Sigmoid colon (tissue), 3 donors: ENCODE results near the gene IRAG1.

Experiments used
- CTCF ChIP-seq, 4 experiments: fragments of 450-650 bp in 3 of 4; fragments of 200-600 bp in 1 of 4; IDR thresholded peaks; one replicate each; pipeline ENCODE4 v1.5.1; 2016 to 2019; ENCODE audit warnings: antibody characterized with exemption in 4 of 4, mild to moderate bottlenecking in 3 of 4, moderate library complexity in 2 of 4
- POLR2A ChIP-seq, 2 donors: fragments of 450-650 bp; IDR thresholded peaks; one replicate each; pipeline ENCODE4 v1.6.1; 2016; ENCODE audit warnings: antibody characterized with exemption in 2 of 2, mild to moderate bottlenecking in 2 of 2, moderate library complexity in 2 of 2

GRCh38 chr11:10667521-10667885 is 26.1 kb downstream of the IRAG1 start:
- TF ChIP-seq POLR2A (IDR thresholded peaks at IDR 0.05) (no peak), CTCF (IDR thresholded peaks at IDR 0.05) (no peak)
